Measurements from ENCODE around the gene RDH5.

- TF ChIP-seq CTCF (conservative IDR thresholded peaks at IDR 0.05) (no peak), EZH2 (IDR thresholded peaks at IDR 0.05; ENCODE audit: low read depth) (no peak)
Measured at GRCh38 chr12:55760663-55761062, 40.5 kb downstream of the RDH5 start.
